Measurements from ENCODE around the gene UBR4. TPM values are rescaled to one million over a fixed set of nuclear protein-coding genes. Genes with fewer than 3 reads are reported as not detected.
A peak's percentile ranks its signal among the peaks of the same experiment; 100 is the strongest.

The UBR4 gene
- total RNA-seq, 4 donors from 2014 or later, result 214 to 324 (median 272) TPM

GRCh38 chr1:19156676-19157075 lies 53.4 kb downstream of the UBR4 start:
- no peaks in the 10 kb centered on the region for H3K27me3 ChIP-seq
- DNase-seq (ENCODE audit: low spot score in 2 of 2), result peak in 1 of 2 donors; percentile 70
- no peak overlapping the region for H3K27ac ChIP-seq
- WGBS, result 63% methylated on average over 5 of the region's 5 CpGs
- no peak for TF ChIP-seq POLR2AphosphoS5 (IDR thresholded peaks at IDR 0.05)
- no peak for TF ChIP-seq POLR2A (IDR thresholded peaks at IDR 0.05)
- no peak for TF ChIP-seq EP300 (IDR thresholded peaks at IDR 0.05)
- no peak for TF ChIP-seq CTCF (IDR thresholded peaks at IDR 0.05)
- no peak overlapping the region for H3K4me3 ChIP-seq
- peaks cover 3% of the 10 kb centered on the region for H3K4me1 ChIP-seq
- H3K36me3 ChIP-seq, result peaks cover 100% of the 10 kb centered on the region
- H3K9me3 ChIP-seq, result no peaks in the 10 kb centered on the region

GRCh38 chr1:19154876-19155275 lies 55.2 kb downstream of the UBR4 start:
- Histone ChIP-seq H3K9me3 (no peaks in the 10 kb centered on the region), H3K4me3 (no peak overlapping the region), H3K4me1 (peaks cover 3% of the 10 kb centered on the region), H3K36me3 (peaks cover 100% of the 10 kb centered on the region), H3K27me3 (no peaks in the 10 kb centered on the region), H3K27ac (no peak overlapping the region)
- DNase-seq (ENCODE audit: low spot score in 2 of 2), result no peak
- 80% methylated on average over 7 of the region's 7 CpGs for WGBS
- TF ChIP-seq POLR2AphosphoS5 (IDR thresholded peaks at IDR 0.05) (no peak), EP300 (IDR thresholded peaks at IDR 0.05) (no peak), POLR2A (IDR thresholded peaks at IDR 0.05) (no peak), CTCF (IDR thresholded peaks at IDR 0.05) (no peak)

GRCh38 chr1:19153169-19153568 lies 56.9 kb downstream of the UBR4 start:
- peaks cover 100% of the 10 kb centered on the region for H3K36me3 ChIP-seq
- H3K9me3 ChIP-seq, result no peaks in the 10 kb centered on the region

GRCh38 chr1:19151537-19151936 lies 58.5 kb downstream of the UBR4 start:
- Histone ChIP-seq H3K4me1 (no peaks in the 10 kb centered on the region), H3K27me3 (no peaks in the 10 kb centered on the region), H3K36me3 (peaks cover 100% of the 10 kb centered on the region), H3K9me3 (no peaks in the 10 kb centered on the region), H3K4me3 (no peak overlapping the region), H3K27ac (no peak overlapping the region)
- 86% methylated on average over 9 of the region's 9 CpGs for WGBS
- no peak for DNase-seq (ENCODE audit: low spot score in 2 of 2)
- no peak for TF ChIP-seq EP300 (IDR thresholded peaks at IDR 0.05)
- TF ChIP-seq POLR2AphosphoS5 (IDR thresholded peaks at IDR 0.05), result no peak
- no peak for TF ChIP-seq CTCF (IDR thresholded peaks at IDR 0.05)
- TF ChIP-seq POLR2A (IDR thresholded peaks at IDR 0.05), result no peak

More at GRCh38 chr1:19153169-19153568, 56.9 kb downstream of the UBR4 start:
- H3K27me3 ChIP-seq, result no peaks in the 10 kb centered on the region
- H3K4me1 ChIP-seq, result peaks cover 3% of the 10 kb centered on the region
- no peak overlapping the region for H3K27ac ChIP-seq
- no peak for TF ChIP-seq POLR2A (IDR thresholded peaks at IDR 0.05)
- TF ChIP-seq POLR2AphosphoS5 (IDR thresholded peaks at IDR 0.05), result no peak
- no peak for TF ChIP-seq EP300 (IDR thresholded peaks at IDR 0.05)
- no peak for TF ChIP-seq CTCF (IDR thresholded peaks at IDR 0.05)
- 92% methylated on average over 7 of the region's 7 CpGs for WGBS
- no peak for DNase-seq (ENCODE audit: low spot score in 2 of 2)
- no peak overlapping the region for H3K4me3 ChIP-seq

GRCh38 chr1:19149736-19150135 lies 60.3 kb downstream of the UBR4 start:
- 94% methylated on average over 3 of the region's 3 CpGs for WGBS
- TF ChIP-seq POLR2AphosphoS5 (IDR thresholded peaks at IDR 0.05), result no peak
- TF ChIP-seq POLR2A (IDR thresholded peaks at IDR 0.05), result no peak
- no peak for TF ChIP-seq EP300 (IDR thresholded peaks at IDR 0.05)
- TF ChIP-seq CTCF (IDR thresholded peaks at IDR 0.05), result no peak
- Histone ChIP-seq H3K4me3 (no peak overlapping the region), H3K36me3 (peaks cover 100% of the 10 kb centered on the region), H3K9me3 (no peaks in the 10 kb centered on the region), H3K27ac (no peak overlapping the region), H3K27me3 (no peaks in the 10 kb centered on the region), H3K4me1 (no peaks in the 10 kb centered on the region)
- DNase-seq (ENCODE audit: low spot score in 2 of 2), result no peak

All from suprapubic skin (tissue), 4 donors.